GM12892 (cell line): ENCODE data around the gene PTPN14.

Experiments
- POLR2A ChIP-seq: IDR thresholded peaks from 2 replicates; pipeline ENCODE4 v1.6.1; 2011; ENCODE audit warnings: low read depth, low read length, control low read depth
- POLR2AphosphoS5 ChIP-seq: IDR thresholded peaks from 2 replicates; pipeline ENCODE4 v1.6.1; 2011; ENCODE audit warnings: low read depth, low read length, control low read depth

- TF ChIP-seq POLR2A = no peak
- TF ChIP-seq POLR2AphosphoS5 = no peak
These were observed 6.1 kb downstream of the PTPN14 start for GRCh38 chr1:214545293-214545692.
